GM12801 (cell line): ENCODE measurements around the gene CFAP77.

Experiments
- TF ChIP-seq, protein P1 (sequence below): IDR thresholded peaks from one replicate; pipeline ENCODE4 v1.5.1; 2011; ENCODE audit warnings: control low read depth; ENCODE audit not compliant: insufficient read length; ENCODE audit errors: extremely low read depth

The CFAP77 gene

DNA sequence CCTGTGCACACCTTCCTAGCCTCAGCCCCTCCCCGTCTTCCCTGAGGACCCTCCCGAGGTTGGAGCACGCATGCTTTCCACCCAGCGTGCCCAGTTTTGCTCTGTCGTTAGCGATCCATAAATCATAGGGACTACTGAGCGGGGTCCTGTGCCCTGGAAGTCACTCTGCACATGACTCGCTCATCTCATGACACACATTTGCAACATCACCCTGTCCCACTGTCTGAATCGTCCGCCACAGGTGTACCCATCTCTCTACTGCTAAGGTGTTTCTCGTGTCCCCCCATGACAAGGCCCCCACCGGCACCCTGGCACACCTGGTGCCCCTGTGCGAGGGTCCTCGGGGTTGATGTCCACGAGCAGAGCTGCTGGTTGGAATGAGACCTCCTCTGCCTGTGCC lies 103.4 kb downstream of the CFAP77 start:
- TF ChIP-seq, protein P1, sequence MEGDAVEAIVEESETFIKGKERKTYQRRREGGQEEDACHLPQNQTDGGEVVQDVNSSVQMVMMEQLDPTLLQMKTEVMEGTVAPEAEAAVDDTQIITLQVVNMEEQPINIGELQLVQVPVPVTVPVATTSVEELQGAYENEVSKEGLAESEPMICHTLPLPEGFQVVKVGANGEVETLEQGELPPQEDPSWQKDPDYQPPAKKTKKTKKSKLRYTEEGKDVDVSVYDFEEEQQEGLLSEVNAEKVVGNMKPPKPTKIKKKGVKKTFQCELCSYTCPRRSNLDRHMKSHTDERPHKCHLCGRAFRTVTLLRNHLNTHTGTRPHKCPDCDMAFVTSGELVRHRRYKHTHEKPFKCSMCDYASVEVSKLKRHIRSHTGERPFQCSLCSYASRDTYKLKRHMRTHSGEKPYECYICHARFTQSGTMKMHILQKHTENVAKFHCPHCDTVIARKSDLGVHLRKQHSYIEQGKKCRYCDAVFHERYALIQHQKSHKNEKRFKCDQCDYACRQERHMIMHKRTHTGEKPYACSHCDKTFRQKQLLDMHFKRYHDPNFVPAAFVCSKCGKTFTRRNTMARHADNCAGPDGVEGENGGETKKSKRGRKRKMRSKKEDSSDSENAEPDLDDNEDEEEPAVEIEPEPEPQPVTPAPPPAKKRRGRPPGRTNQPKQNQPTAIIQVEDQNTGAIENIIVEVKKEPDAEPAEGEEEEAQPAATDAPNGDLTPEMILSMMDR = no peak

DNA sequence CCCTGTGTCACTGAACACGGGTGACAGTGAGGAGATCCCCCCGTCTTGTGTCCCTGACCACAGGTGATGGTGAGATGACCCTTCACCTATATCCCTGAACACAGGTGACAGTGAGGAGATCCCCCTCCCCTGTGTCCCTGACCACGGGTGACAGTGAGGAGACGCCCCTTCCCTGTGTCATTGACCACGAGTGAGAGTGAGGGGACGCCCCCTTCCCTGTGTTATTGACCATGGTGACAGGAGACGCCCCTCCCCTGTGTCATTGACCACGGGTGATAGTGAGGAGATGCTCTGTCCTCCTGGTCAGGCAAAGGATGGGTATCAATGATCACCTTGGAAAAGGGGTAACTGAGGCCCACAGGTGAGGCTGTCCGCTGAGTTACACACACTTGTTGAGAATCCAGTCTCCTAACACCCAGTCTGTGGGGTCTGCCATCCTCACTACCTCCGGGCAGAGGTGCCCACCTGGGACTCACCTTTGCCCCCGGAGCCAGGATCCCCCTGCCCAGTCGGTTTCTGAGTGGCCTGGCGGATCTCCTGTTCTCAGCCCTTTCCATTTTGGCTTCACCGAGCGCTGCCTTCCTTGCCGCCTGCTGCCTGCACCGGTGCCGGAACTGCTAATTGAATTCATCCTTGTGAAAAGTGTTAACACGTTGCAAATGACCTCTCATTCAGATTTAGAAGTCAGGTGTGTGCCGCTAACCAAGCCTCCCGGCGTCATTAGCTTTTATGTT lies 104.2 kb downstream of the CFAP77 start:
- TF ChIP-seq, protein P1 = no peak

GRCh38 chr9:132514821-132515220 lies 104.8 kb downstream of the CFAP77 start:
- TF ChIP-seq, protein P1 = no peak

GRCh38 chr9:132516301-132516700 lies 106.3 kb downstream of the CFAP77 start:
- TF ChIP-seq, protein P1 = no peak

DNA sequence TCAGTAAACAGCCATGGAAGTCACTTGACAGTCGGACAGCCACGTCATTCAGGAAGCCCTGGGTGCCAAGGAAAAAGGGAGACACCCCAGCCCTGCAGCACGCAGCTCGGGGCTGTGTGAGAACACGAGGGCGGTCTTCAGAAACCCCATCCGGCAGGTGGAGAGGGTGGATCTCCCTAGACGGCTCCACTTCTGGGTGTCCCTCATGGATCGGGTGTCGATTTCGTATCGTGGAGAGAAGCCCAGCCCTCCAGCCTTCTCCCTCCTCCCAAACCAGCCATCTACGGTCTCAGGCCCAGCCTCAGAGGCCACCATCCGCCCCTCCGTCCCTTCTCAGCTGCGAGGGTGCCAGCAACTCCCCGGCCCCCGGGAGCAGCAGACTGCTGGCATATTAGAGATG lies 106.9 kb downstream of the CFAP77 start:
- TF ChIP-seq, protein P1 = no peak

GRCh38 chr9:132517815-132518550 lies 108.0 kb downstream of the CFAP77 start:
- TF ChIP-seq, protein P1 = no peak

GRCh38 chr9:132518626-132519025 lies 108.6 kb downstream of the CFAP77 start:
- TF ChIP-seq, protein P1 = no peak
